Prostate gland (tissue), 2 donors: ENCODE measurements around the gene FABP1.

Experiments
- POLR2A ChIP-seq: fragments of 450-650 bp; IDR thresholded peaks from one replicate; pipeline ENCODE4 v1.6.1; 2016; ENCODE audit warnings: antibody characterized with exemption, mild to moderate bottlenecking
- POLR2AphosphoS5 ChIP-seq: sonication (generic); formaldehyde crosslinking; IDR thresholded peaks from one replicate; pipeline ENCODE4 v1.6.1; 2017; ENCODE audit warnings: antibody characterized with exemption
- TF ChIP-seq, protein P1 (sequence below), 4 experiments: fragments of 200-600 bp in 2 of 4; fragments of 450-650 bp in 2 of 4; sonication (generic) in 2 of 4; IDR thresholded peaks; 1 replicate in 3 of 4; 2 replicates in 1 of 4; pipeline ENCODE4 v1.5.1; 2016 to 2019; ENCODE audit warnings: antibody characterized with exemption in 4 of 4, mild to moderate bottlenecking in 2 of 4, moderate library complexity in 2 of 4

DNA sequence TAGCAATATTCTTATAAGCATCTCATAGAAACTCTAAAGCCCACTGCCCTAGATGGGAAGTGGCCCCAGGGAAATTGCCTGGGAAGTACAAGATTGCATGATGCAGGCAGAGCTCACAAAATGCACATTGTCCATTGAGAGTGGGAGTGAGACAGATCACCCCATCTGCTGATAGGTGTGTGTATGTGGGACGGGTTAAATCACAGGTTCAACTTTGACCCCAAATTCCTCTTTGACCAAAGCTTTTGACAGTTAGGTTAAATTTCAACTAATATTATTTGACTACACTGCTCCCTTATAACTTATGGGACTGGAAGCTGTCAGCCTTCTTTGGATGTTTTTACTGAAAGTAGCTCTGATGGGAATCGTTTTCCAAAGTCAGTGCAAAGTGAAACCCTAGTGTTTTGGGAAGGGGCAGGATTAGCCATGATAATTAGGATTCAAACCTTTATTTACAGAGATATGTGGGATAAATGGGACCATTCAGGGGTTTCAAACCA lies 11.4 kb upstream of the FABP1 start:
- TF ChIP-seq, protein P1, sequence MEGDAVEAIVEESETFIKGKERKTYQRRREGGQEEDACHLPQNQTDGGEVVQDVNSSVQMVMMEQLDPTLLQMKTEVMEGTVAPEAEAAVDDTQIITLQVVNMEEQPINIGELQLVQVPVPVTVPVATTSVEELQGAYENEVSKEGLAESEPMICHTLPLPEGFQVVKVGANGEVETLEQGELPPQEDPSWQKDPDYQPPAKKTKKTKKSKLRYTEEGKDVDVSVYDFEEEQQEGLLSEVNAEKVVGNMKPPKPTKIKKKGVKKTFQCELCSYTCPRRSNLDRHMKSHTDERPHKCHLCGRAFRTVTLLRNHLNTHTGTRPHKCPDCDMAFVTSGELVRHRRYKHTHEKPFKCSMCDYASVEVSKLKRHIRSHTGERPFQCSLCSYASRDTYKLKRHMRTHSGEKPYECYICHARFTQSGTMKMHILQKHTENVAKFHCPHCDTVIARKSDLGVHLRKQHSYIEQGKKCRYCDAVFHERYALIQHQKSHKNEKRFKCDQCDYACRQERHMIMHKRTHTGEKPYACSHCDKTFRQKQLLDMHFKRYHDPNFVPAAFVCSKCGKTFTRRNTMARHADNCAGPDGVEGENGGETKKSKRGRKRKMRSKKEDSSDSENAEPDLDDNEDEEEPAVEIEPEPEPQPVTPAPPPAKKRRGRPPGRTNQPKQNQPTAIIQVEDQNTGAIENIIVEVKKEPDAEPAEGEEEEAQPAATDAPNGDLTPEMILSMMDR (IDR thresholded peaks at IDR 0.05), result no peak
- no peak for TF ChIP-seq POLR2A
- TF ChIP-seq POLR2AphosphoS5, result no peak
